ENCODE measurements around the gene R3HDM1. TPM values are rescaled to one million over a fixed set of nuclear protein-coding genes. Genes with fewer than 3 reads are reported as not detected.

Gene R3HDM1
- total RNA-seq, 1 donor from 2014 or later = 17.8 TPM

DNA sequence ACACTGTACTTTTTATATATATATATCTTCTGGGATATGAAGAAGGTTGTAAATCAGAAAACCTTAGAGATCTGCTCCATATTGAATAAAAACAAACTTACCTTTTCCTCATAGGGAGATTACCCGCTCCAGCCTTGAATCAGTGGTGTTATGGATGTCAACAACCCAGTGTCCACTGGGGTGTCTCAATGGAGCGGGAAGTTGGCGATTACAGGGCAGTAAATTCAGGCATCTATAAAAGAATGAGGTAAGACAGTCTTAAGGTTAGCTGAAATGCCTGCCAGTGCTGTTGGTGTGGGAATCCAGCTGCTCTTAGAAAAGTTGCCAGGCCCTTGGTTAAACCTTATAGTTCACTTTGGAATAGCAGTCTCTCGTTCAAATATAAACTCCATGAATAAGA lies 102.3 kb downstream of the R3HDM1 start:
- H3K36me3 ChIP-seq = peaks cover 37% of the 10 kb centered on the region
- intact Hi-C loops (cut with micrococcal nuclease) = no loop called here

DNA sequence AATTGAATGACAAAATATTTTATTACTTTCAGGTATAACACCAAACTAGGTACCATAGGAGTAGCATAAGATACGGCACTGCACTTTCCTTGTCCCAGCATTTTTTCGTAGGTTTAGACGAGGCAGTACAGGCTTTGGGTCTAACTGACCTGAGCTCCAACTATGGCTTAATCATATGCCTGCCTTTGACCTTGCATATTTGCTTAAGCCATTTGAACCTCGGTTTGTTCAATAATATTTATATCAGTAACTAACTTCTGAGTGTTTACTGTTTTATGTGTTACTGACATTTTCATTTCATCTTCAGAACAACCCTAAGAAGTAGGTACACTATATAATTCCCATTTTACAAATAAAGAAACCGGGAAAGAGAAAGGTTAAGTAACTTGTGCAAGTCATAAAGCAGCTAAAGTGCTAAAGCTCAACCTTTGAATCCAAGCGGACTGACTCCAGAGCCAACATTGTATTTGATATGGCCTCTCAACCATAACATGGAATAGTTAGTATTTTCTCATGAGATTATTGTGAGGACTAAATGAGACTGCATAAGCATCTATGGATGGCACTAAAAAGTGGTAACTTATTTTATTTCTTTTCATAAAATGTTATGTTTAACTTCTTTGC lies 104.0 kb downstream of the R3HDM1 start:
- no peaks in the 10 kb centered on the region for H3K4me1 ChIP-seq
- no peak overlapping the region for H3K4me3 ChIP-seq
- DNase-seq = no peak
- H3K27me3 ChIP-seq (ENCODE audit: low read depth) = no peaks in the 10 kb centered on the region
- TF ChIP-seq, protein P1, sequence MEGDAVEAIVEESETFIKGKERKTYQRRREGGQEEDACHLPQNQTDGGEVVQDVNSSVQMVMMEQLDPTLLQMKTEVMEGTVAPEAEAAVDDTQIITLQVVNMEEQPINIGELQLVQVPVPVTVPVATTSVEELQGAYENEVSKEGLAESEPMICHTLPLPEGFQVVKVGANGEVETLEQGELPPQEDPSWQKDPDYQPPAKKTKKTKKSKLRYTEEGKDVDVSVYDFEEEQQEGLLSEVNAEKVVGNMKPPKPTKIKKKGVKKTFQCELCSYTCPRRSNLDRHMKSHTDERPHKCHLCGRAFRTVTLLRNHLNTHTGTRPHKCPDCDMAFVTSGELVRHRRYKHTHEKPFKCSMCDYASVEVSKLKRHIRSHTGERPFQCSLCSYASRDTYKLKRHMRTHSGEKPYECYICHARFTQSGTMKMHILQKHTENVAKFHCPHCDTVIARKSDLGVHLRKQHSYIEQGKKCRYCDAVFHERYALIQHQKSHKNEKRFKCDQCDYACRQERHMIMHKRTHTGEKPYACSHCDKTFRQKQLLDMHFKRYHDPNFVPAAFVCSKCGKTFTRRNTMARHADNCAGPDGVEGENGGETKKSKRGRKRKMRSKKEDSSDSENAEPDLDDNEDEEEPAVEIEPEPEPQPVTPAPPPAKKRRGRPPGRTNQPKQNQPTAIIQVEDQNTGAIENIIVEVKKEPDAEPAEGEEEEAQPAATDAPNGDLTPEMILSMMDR (IDR thresholded peaks at IDR 0.05; ENCODE audit: borderline replicate concordance) = no peak
- H3K36me3 ChIP-seq = peaks cover 51% of the 10 kb centered on the region
- no peaks in the 10 kb centered on the region for H3K9me3 ChIP-seq (replicated peaks)
- intact Hi-C loops (cut with micrococcal nuclease) = no loop called here
- H3K27ac ChIP-seq (replicated peaks) = no peak overlapping the region

More for the DNA sequence above, 102.3 kb downstream of the R3HDM1 start:
- DNase-seq = no peak
- H3K4me3 ChIP-seq = no peak overlapping the region
- no peaks in the 10 kb centered on the region for H3K27me3 ChIP-seq (ENCODE audit: low read depth)
- no peak overlapping the region for H3K27ac ChIP-seq (replicated peaks)
- no peaks in the 10 kb centered on the region for H3K9me3 ChIP-seq (replicated peaks)
- no peaks in the 10 kb centered on the region for H3K4me1 ChIP-seq
- TF ChIP-seq, protein P1 (IDR thresholded peaks at IDR 0.05; ENCODE audit: borderline replicate concordance) = no peak

DNA sequence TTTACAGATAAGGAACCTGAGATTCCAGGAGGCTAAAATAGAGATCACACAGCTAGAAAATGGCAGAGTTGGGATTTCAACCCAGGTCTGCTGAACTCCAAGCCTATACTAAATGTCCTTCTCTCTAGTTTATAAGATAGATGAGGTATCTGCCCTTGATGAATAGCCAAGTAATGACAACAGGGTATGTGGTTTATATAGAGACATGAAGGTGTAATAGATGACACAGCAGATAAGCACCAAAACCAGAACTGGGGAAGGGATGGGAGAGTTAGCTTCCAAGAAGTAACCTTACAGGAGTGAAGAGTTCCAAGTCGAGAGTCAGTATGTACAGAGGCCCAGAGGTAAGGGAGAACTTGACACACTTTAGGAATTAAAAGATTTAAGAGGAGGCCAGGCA lies 105.7 kb downstream of the R3HDM1 start:
- intact Hi-C loops (cut with micrococcal nuclease) = no loop called here
- Histone ChIP-seq H3K36me3 (peaks cover 54% of the 10 kb centered on the region), H3K27me3 (ENCODE audit: low read depth) (no peaks in the 10 kb centered on the region), H3K9me3 (replicated peaks) (no peaks in the 10 kb centered on the region), H3K27ac (replicated peaks) (no peak overlapping the region), H3K4me1 (no peaks in the 10 kb centered on the region), H3K4me3 (no peak overlapping the region)
- no peak for DNase-seq
- TF ChIP-seq, protein P1 (IDR thresholded peaks at IDR 0.05; ENCODE audit: borderline replicate concordance) = no peak

DNA sequence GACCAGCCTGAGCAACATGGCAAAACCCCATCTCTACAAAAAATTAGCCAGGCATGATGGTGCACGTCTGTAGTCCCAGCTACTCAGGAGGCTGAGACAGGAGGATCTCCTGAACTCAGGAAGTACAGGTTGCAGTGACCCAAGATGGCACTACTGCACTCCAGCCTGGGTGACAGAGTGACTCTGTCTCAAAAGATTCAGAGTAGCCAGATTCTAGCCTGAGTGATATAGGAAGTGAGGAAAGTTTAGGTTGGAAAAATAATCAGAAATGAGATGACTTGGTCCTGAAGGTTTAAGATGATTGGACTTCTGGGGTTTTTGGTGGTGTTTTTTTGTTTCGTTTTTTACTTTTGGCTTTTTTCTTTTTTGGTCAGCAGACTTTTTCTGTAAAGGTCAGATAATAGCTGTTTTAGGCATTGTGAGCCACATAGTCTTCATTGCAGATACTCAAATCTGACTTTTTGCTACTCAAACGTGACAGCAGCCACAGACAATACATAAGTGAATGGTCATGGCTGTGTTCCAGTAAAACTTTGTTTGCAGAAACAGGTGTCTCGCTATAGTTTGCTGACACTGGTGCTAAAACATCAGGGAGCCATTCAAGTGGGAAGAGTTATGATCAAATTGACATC lies 106.3 kb downstream of the R3HDM1 start:
- Histone ChIP-seq H3K27me3 (ENCODE audit: low read depth) (no peaks in the 10 kb centered on the region), H3K36me3 (peaks cover 53% of the 10 kb centered on the region), H3K4me1 (no peaks in the 10 kb centered on the region), H3K4me3 (no peak overlapping the region), H3K27ac (replicated peaks) (no peak overlapping the region), H3K9me3 (replicated peaks) (no peaks in the 10 kb centered on the region)
- DNase-seq = no peak
- TF ChIP-seq, protein P1 (IDR thresholded peaks at IDR 0.05; ENCODE audit: borderline replicate concordance) = no peak
- intact Hi-C loops (cut with micrococcal nuclease) = no loop called here

DNA sequence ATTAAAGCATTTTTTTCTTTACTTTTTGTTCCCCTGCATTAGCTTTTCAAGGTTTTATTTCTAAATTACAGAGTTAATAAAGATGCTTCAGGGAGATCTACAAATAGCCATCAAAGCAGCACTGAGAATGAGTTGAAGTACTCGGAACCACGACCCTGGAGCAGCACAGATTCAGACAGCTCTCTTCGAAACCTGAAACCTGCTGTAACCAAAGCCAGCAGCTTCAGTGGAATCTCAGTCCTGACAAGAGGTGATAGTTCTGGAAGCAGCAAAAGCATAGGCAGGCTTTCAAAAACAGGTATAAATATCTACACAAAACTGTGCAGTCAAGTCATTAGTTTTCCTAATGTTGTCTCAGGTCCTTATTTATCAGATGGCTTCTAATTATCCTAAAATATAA lies 107.5 kb downstream of the R3HDM1 start:
- DNase-seq = no peak
- Histone ChIP-seq H3K27me3 (ENCODE audit: low read depth) (no peaks in the 10 kb centered on the region), H3K4me1 (no peaks in the 10 kb centered on the region), H3K27ac (replicated peaks) (no peak overlapping the region), H3K4me3 (no peak overlapping the region), H3K36me3 (peaks cover 53% of the 10 kb centered on the region), H3K9me3 (replicated peaks) (no peaks in the 10 kb centered on the region)
- TF ChIP-seq, protein P1 (IDR thresholded peaks at IDR 0.05; ENCODE audit: borderline replicate concordance) = no peak
- intact Hi-C loops (cut with micrococcal nuclease) = no loop called here

All from left ventricle myocardium inferior (tissue), 1 donor.